OCI-LY1 (cell line): Measurements from ENCODE around the gene GBF1.

Experiments
- H2AFZ ChIP-seq: fragments of 200-600 bp; sonication (generic), shearing (Covaris generic); 2 replicates; pipeline ENCODE4 v1.6.0; 2014; ENCODE audit warnings: antibody characterized with exemption, mild to moderate bottlenecking, low read length
- H3F3A ChIP-seq: fragments of 200-600 bp; sonication (generic), shearing (Covaris generic); 2 replicates; pipeline ENCODE4 v1.6.0; 2014; ENCODE audit warnings: mild to moderate bottlenecking, antibody characterized with exemption, low read length, moderate library complexity; ENCODE audit not compliant: insufficient read depth
- H3K27ac ChIP-seq: fragments of 200-600 bp; sonication (generic); 2 replicates; pipeline ENCODE4 v1.5.1; 2014; ENCODE audit warnings: low read length, mixed run types, mild to moderate bottlenecking, low read depth; ENCODE audit not compliant: poor library complexity, severe bottlenecking
- H3K27me3 ChIP-seq: fragments of 200-600 bp; sonication (generic); 2 replicates; pipeline ENCODE4 v1.6.0; 2014; ENCODE audit warnings: antibody characterized with exemption, mild to moderate bottlenecking, low read length, moderate library complexity; ENCODE audit not compliant: insufficient read depth
- H3K36me3 ChIP-seq: fragments of 200-600 bp; sonication (generic); 2 replicates; pipeline ENCODE4 v1.6.1; 2014; ENCODE audit warnings: mild to moderate bottlenecking, antibody characterized with exemption, low read length, moderate library complexity, mixed read lengths; ENCODE audit not compliant: insufficient read depth
- H3K4me1 ChIP-seq: fragments of 200-600 bp; sonication (generic); 2 replicates; pipeline ENCODE4 v1.5.1; 2014; ENCODE audit warnings: mild to moderate bottlenecking, low read length, moderate library complexity; ENCODE audit not compliant: insufficient read depth, severe bottlenecking
- H3K4me2 ChIP-seq: fragments of 200-600 bp; sonication (generic), shearing (Covaris generic); 2 replicates; pipeline ENCODE4 v1.6.1; 2014; ENCODE audit warnings: low read length
- H3K4me3 ChIP-seq: fragments of 200-600 bp; sonication (generic); 2 replicates; pipeline ENCODE4 v1.5.1; 2014; ENCODE audit warnings: low read length, low read depth, mild to moderate bottlenecking, mixed read lengths; ENCODE audit not compliant: poor library complexity, severe bottlenecking
- H3K79me2 ChIP-seq: fragments of 200-600 bp; shearing (Covaris generic); 2 replicates; pipeline ENCODE4 v1.6.1; 2016; ENCODE audit warnings: mixed run types, low read length, mixed read lengths; ENCODE audit not compliant: insufficient read depth
- H3K9ac ChIP-seq: fragments of 200-600 bp; sonication (generic), shearing (Covaris generic); 2 replicates; pipeline ENCODE4 v1.6.1; 2014; ENCODE audit warnings: mild to moderate bottlenecking, low read length, mixed read lengths
- H3K9me2 ChIP-seq: fragments of 200-600 bp; sonication (generic), shearing (Covaris generic); 2 replicates; pipeline ENCODE4 v1.6.1; 2014; ENCODE audit warnings: low read depth, mild to moderate bottlenecking, low read length, mixed read lengths
- H3K9me3 ChIP-seq: fragments of 200-600 bp; shearing (Covaris generic); 2 replicates; pipeline ENCODE4 v1.6.1; 2014; ENCODE audit warnings: low read length, mixed read lengths
- H4K20me1 ChIP-seq: fragments of 200-600 bp; sonication (generic), shearing (Covaris generic); 2 replicates; pipeline ENCODE4 v1.6.0; 2016; ENCODE audit warnings: mild to moderate bottlenecking, low read length; ENCODE audit not compliant: insufficient read depth
- EZH2 ChIP-seq: fragments of 200-600 bp; sonication (generic), shearing (Covaris generic); IDR thresholded peaks from 2 replicates; pipeline ENCODE4 v1.8.0; 2017; ENCODE audit warnings: borderline replicate concordance, mixed run types, mild to moderate bottlenecking, antibody characterized with exemption, low read length, moderate library complexity, mixed read lengths
- TF ChIP-seq, protein P1 (sequence below): fragments of 200-600 bp; sonication (generic), shearing (Covaris generic); IDR thresholded peaks from 2 replicates; pipeline ENCODE4 v1.5.1; 2017; ENCODE audit warnings: mild to moderate bottlenecking, antibody characterized with exemption, low read length, moderate library complexity, mixed read lengths

GBF1 gene

DNA sequence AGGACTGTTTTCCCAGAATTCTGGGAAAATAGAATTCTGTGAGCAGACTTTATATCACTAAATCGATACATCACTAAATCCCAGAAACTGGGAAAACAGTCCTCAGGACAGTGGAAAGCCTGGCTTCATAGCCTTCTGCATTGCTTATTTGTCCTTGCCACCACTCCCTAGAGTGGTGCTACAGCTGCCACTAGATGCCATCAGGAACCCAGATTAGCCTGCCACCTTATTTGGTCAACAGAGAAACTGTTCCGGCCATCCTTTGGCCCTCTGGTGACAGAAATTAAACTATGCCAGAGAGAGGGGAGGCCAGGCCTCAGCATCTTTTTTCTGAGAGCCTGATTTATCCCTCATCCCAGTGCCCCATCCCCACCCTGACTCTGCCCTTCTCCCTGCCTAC lies 130.5 kb downstream of the GBF1 start:
- no peak overlapping the region for H3K4me2 ChIP-seq
- H3K27ac ChIP-seq = no peak overlapping the region
- no peaks in the 10 kb centered on the region for H3K4me1 ChIP-seq
- H3K79me2 ChIP-seq = no peaks in the 10 kb centered on the region
- H2AFZ ChIP-seq = no peak overlapping the region
- no peak overlapping the region for H3K4me3 ChIP-seq
- peaks cover 38% of the 10 kb centered on the region for H3K36me3 ChIP-seq
- H4K20me1 ChIP-seq = no peaks in the 10 kb centered on the region
- H3K9ac ChIP-seq = no peak overlapping the region
- no peaks in the 10 kb centered on the region for H3K27me3 ChIP-seq
- TF ChIP-seq, protein P1, sequence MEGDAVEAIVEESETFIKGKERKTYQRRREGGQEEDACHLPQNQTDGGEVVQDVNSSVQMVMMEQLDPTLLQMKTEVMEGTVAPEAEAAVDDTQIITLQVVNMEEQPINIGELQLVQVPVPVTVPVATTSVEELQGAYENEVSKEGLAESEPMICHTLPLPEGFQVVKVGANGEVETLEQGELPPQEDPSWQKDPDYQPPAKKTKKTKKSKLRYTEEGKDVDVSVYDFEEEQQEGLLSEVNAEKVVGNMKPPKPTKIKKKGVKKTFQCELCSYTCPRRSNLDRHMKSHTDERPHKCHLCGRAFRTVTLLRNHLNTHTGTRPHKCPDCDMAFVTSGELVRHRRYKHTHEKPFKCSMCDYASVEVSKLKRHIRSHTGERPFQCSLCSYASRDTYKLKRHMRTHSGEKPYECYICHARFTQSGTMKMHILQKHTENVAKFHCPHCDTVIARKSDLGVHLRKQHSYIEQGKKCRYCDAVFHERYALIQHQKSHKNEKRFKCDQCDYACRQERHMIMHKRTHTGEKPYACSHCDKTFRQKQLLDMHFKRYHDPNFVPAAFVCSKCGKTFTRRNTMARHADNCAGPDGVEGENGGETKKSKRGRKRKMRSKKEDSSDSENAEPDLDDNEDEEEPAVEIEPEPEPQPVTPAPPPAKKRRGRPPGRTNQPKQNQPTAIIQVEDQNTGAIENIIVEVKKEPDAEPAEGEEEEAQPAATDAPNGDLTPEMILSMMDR = no peak
- no peak for TF ChIP-seq EZH2
- H3K9me3 ChIP-seq = no peaks in the 10 kb centered on the region
- H3K9me2 ChIP-seq = no peaks in the 10 kb centered on the region
- no peaks in the 10 kb centered on the region for H3F3A ChIP-seq

DNA sequence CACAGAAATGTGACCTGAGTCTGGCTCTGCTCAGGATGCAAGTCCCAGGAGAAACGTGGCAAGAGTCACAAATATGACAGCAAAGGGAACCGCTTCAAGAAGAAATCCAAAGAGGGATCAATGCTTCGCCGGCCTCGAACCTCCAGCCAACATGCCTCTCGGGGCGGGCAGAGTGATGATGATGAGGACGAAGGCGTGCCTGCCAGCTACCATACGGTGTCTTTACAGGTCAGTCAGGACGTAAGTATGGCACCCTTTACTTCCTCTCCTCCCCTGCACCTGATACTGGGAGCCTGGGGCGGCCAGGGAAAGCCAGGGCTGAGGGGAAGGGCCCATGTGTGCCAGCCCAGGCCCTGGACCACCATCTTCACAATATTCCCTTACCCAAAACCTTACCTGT lies 131.6 kb downstream of the GBF1 start:
- no peaks in the 10 kb centered on the region for H3K9me2 ChIP-seq
- H3K36me3 ChIP-seq = peaks cover 32% of the 10 kb centered on the region
- H3K27ac ChIP-seq = no peak overlapping the region
- no peaks in the 10 kb centered on the region for H4K20me1 ChIP-seq
- no peaks in the 10 kb centered on the region for H3K79me2 ChIP-seq
- H3K4me1 ChIP-seq = no peaks in the 10 kb centered on the region
- no peaks in the 10 kb centered on the region for H3K27me3 ChIP-seq
- no peak overlapping the region for H3K4me2 ChIP-seq
- TF ChIP-seq, protein P1 = no peak
- no peak for TF ChIP-seq EZH2
- no peaks in the 10 kb centered on the region for H3F3A ChIP-seq
- H3K9me3 ChIP-seq = no peaks in the 10 kb centered on the region
- H3K4me3 ChIP-seq = no peak overlapping the region
- H3K9ac ChIP-seq = no peak overlapping the region
- no peak overlapping the region for H2AFZ ChIP-seq

DNA sequence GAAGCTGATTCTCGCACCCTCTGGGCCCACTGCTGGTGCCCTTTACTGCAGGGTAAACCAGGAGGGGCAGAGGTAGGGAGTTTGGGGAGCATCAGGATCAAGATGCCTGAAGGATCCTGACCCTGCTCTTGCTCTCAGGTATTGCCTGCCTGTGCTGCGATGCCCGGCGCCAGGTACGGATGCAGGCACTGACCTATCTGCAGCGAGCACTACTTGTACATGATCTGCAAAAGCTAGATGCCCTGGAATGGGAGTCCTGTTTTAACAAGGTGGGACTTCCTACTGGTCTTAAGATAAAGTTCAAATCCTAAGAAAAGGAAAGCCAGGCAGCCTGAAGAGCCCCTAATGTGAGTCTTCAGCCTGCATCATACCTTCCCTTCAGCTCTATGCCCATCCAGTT lies 134.1 kb downstream of the GBF1 start:
- Histone ChIP-seq H3K4me3 (no peak overlapping the region), H3K9me3 (no peaks in the 10 kb centered on the region), H3F3A (no peaks in the 10 kb centered on the region), H3K4me2 (no peak overlapping the region), H3K4me1 (no peaks in the 10 kb centered on the region), H3K36me3 (peaks cover 33% of the 10 kb centered on the region), H4K20me1 (no peaks in the 10 kb centered on the region), H2AFZ (no peak overlapping the region), H3K27me3 (no peaks in the 10 kb centered on the region), H3K9me2 (no peaks in the 10 kb centered on the region), H3K27ac (no peak overlapping the region), H3K79me2 (no peaks in the 10 kb centered on the region), H3K9ac (no peak overlapping the region)
- TF ChIP-seq EZH2 = no peak
- TF ChIP-seq, protein P1 = no peak
